Stimulated activated CD8-positive, alpha-beta memory T cell treated with anti-CD3 and anti-CD28 coated beads, Interleukin-15, amount 100 ng/mL, for 48 hours (primary cell): ENCODE results near the gene TGM4.
A peak's percentile ranks its signal among the peaks of the same experiment; 100 is the strongest.
"Not testable (repeated sequence)": the region's sequence is repeated elsewhere in the genome, so short reads cannot be mapped to it uniquely, and the experiment has no call there.

Experiments
- DNase-seq, 2 donors: peaks; one replicate each; pipeline ENCODE4 v3.0.0-alpha.2; 2020; ENCODE audit warnings: low read depth in 2 of 2

TGM4 gene

DNA sequence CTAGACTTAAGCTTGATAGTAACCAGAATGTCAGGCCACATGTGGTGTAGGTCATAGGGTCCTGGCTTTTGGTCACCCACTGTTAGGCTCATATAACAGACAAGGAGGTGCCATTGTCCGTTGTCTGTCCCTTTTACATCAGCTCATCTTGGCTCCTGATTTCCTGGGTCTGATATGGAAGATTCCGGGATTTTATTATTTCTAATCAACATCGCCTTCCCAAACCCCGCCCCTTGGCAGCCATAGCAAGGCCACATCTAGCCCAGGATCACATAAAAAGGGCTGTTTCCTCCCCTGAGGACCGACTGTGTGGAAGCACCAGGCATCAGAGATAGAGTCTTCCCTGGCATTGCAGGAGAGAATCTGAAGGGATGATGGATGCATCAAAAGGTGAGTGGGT, at the start of gene TGM4:
TSS of gene TGM4 (plus strand) at position 301 of the 400 bp plus-strand sequence. CDS start at position 372, 71 bp downstream.
- DNase-seq: no peak

DNA sequence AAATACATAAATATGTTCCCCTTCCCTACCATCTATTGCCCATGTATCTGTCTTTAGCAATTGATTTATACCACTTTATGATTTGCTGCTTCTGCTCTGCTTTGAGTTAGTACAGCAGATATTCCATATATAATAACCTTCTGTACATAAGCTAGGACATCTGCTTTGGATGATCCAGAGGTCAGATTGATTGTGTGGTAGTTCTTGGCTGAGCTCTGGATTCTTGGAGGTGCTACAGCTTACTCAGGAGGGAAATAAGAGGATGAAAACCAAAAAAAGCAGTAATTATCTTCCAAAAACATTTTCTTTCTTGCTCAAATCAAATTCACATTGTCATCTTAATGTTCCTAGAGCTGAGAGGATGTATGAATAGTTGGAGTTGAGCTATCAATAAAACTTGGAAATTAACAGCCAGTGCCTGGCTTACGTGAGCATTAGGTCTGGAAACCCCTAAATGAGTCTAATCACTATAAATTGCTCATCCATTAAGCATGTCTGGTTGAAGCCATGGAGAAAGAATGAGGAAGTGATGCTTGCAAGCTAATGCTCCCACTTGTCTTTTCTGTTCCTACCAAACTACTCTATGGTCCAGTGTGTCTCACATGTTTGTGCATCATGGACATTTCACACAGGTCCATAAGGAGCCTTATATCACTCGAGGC, 49.0 kb upstream of the TGM4 start:
- no peak for DNase-seq

DNA sequence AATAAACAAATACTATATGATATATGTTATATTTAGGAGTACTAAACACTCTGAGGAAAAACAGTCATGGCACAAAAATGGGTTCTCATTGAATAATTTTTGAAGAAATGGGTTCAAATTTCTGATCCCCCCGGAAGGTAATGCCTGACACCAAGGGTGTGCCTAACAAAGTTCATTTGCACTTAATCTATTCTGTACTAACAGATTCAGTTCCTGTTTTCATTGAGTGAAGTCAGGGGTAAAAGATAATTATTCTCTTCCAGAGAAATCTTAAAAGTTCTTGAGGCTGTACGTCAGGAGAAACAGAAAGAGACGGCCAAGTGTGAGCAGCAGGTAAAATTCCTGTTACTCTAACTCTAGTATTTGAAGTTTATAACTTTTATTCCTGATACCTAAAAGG, 47.2 kb upstream of the TGM4 start:
- DNase-seq: no peak

DNA sequence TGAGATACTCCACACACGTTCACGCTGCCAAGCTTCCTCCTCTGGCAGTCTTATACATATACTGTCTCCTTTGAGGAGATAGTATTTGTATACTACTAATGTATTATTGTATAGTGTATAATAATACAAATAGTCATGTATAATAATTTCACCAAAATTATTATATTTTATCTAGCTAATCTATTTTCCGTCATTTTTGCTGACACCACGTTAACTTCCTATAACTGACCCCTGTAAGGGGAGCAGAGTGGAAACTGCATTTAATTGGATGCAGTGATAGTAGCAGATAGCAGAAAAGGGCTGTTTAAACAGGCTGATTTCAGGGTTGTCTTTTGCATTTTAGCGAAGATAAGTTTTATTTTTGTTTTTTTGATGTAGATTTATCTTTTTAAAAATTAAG, 43.2 kb upstream of the TGM4 start:
- DNase-seq: no peak

DNA sequence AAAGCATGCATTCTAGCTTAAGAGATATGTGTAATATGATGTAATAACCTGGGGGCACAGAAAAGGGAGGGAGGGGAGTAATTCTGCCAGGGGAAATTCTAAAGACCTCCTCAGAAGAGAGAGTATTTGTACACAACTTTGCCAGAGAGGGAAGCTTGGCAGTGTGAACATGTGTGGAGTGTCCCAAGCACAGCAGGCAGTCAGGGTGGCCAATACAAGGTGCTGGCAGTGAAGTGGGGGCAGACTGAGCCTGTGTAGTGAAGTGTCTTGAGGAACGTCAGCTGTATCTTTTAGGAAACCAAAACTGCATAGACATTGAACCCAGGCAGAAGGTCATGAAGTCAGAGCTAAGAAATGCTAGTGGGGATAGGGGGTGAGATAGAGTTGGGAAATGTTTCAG, 42.4 kb upstream of the TGM4 start:
- no peak for DNase-seq

DNA sequence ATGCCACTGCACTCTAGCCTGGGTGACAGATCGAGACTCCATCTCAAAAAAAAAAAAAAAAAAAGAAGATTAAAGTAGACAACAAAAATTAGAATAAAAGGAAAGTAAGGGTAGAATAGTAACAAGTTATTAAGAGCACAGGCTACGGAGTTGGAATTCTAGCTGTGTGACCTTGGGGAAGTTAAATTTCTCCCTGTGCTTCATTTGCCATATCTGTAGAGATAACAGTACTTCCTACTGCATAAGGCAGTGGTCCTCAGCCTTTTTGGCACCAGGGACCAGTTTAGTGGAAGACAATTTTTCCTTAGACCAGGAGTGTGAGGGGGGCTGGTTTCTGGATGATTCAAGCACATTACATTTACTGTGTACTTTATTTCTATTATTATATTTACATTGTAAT, 41.4 kb upstream of the TGM4 start:
- no peak for DNase-seq

DNA sequence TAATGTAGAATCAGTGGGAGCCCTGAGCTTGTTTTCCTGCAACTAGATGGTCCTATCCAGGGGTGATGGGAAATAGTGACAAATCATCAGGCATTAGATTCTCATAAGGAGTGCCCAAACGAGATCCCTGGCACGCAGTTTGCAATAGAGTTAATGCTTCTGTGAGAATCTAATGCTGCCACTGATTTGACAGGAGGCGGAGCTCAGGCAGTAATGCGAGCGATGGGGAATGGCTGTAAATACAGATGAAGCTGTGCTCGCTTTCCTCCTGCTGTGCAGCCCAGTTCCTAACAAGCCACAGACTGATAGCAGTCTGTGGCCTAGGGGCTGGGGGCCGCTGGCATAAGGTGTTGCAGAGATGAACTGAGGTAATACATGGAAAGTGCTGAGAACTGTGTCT, 41.0 kb upstream of the TGM4 start:
- no peak for DNase-seq

DNA sequence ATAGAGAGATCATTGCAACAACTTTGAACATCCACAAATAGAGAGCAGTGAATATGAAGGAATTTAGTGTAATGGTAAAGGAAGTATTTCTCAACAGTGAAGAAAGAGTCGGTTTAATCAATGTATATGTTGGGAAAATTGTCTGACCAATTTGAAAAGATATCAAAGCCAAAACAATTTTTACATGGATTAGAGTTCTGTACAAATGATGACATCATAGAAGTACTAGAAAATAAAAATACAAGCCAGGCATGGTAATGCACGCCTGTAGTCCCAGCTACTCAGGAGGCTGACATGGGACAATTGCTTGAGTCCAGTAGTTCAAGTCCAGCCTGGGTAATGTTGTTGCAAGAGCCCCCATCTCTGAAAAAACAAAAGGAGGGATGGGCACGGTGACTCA, 38.7 kb upstream of the TGM4 start:
- DNase-seq: no peak

DNA sequence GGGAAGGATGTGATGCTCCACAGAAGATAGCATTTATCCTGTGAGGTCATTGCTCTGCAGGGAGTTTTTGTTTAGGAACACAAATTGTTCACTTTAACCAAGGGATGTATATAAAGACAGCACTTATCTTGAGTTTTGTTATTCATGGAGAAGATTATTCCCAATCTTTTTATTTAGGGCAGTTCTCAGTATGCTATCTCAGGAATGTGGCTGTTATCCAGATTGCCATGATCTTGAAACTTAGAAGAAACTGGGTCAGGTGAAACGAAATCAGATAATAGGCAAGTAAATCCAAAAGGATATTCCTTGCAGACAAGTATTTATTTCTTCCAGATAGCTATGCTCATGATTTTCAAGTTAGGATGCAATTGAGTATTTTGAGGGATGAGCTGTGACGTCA, 32.0 kb upstream of the TGM4 start:
- no peak for DNase-seq

DNA sequence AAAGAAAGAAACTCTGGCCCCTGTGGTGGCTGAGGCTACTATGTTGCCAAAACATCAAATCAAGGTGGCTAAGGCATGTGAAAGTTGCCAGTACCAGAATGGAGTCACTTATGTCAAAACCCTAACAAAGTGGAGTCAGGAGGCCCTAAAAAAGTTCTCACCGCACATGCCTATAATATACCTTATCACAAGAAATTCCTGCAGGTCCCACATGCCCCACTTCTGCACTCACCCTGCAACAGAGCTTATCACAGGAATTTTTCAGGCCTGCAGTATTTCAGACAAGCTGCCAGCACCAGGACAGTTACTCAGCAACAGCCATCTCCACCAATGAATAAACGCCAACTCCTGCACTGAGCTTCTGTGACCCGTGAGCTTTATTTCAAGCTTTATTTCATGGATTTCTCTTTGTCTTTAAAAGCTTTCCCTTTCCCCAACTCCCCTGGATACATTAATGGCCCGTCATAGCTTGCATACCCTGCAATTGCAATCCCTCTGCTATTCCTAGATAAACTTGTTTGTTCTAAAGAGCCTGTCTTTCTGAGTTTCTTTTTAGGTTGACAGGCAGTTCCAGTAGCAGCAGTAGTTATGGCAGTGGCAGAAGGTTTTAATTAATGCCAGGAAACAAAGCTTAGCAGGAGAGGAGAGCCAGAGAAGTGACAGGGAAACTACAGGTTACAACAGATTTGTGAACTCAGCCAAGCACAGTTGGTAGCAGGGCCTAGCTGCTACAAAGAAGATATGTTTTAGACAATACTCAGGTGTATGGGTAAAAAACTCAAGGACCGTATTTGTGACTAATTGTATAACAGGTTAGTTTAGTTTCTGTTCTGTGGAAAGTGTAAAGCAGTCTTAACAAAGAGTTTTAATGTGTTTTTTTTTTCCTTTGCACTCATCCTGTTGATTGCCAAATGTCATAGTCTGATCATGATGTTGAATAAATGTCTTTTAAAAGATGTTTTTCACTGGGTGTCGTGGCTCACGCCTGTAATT, 28.6 kb upstream of the TGM4 start:
- DNase-seq: no peak

DNA sequence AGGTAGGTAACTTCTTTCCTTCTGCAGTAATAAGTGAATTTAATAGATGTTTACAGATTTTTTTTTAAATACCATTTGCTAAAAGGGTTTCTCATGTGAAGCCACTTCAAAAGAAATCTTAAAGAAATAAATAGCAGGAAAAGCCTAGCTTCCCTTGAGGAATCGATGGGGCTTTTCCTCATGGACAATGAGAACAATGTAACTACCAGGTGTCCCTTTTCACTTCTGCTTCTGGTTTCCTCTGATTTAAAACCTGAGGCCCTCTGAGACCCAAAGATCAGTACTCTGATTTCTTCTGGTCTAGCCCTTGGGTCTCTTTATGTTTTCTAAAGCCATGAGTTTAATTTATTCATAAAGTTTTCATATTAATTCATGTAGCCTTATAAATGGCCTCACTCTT, 25.8 kb upstream of the TGM4 start:
- no peak for DNase-seq

DNA sequence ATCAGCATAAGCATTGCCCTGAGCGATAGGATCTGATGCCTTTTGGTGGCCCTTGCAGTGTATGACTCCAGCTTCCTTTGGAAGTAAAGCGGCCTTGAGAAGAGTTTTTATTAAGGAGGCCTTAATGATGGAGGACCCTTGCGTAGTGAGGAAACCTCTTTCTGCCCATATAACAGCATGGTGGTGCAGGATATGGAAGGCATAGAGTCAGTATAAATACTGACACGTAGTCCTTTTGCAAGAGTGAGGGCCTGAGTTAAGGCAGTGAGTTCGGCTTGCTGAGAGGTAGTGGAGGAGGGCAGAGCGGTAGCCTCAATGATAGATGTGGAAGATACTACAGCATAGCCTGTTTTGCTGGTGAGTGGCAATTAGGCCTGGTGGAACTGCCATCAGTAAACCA, 17.7 kb upstream of the TGM4 start:
- DNase-seq: not testable (repeated sequence)

DNA sequence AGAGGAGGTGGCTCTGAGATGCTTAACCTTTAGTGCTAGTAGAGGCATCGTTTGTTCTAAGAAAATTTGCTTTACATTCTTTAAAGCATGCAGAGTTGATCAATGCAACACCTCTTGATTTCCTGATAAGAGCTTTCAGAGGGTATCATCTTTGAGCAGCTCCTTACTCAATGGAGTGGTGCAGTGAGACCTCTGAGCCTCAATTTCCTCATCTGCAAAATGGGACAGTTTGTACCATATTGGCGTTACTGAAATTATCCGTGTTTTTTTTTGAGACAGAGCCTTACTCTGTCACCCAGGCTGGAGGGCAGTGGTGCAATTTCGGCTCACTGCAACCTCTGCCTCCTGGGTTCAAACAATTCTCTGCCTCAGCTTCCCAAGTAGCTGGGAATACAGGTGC, 14.3 kb upstream of the TGM4 start:
- no peak for DNase-seq

DNA sequence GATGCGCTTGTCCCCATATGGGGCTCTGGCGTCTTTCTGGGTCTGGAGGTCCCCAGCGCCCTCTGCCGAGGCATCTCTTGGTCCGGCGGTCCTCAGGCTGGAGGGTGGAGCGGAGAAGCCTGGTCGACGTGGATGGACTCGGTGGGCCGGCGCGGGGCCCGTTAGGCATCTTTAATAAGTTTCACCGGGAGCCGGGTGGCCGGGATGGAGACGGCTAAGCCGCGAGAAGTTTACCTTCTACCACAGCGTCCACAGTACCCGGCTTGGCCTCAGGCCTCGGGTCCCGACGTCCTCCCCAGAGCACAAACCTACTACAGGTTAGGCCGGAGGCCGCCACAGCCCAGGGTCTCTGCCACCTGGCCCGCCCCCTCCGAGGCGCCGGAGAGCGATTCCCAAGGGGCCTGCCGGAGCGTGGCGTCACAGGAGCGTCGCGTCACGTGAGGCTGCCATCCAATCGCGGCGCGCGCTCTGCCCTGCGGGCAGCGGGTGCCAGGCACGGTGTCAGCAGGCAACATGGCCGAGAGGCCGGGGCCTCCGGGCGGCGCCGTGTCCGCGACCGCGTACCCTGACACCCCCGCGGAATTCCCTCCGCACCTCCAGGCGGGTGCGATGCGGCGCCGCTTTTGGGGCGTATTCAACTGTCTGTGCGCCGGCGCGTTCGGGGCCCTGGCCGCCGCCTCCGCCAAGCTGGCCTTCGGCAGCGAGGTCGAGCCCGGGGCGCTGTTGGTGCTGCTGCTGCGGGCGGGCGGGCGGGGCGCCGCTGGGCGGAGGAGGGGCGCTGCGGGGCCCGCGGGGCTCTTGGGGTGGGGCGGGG, 12.8 kb upstream of the TGM4 start, which contains the start of gene TMEM42:
TSS of gene TMEM42 (plus strand) at position 501 of the 814 bp plus-strand sequence. CDS start at position 514, 13 bp downstream.
- DNase-seq: peak; percentile 78 to 81

DNA sequence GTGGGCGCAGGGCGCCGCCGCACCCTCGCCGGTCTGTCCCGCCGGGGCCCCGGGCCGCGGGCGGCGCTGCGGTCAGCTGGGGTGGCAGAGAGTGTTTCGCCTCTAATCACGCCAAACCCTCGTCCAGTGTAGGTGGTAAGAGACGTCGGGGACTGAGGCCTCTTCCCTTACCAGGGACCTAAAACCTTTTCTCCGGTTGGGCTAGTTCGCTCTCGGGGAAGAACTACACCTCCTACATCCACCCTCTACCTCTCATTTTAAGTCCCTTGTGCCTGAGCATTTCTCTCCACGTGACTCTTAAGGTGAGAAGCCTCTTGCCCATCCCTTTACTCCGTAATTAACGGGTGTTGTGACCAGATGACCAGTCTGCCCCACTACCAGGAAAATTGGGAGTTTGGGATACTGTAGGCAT, 12.2 kb upstream of the TGM4 start:
- no peak for DNase-seq

DNA sequence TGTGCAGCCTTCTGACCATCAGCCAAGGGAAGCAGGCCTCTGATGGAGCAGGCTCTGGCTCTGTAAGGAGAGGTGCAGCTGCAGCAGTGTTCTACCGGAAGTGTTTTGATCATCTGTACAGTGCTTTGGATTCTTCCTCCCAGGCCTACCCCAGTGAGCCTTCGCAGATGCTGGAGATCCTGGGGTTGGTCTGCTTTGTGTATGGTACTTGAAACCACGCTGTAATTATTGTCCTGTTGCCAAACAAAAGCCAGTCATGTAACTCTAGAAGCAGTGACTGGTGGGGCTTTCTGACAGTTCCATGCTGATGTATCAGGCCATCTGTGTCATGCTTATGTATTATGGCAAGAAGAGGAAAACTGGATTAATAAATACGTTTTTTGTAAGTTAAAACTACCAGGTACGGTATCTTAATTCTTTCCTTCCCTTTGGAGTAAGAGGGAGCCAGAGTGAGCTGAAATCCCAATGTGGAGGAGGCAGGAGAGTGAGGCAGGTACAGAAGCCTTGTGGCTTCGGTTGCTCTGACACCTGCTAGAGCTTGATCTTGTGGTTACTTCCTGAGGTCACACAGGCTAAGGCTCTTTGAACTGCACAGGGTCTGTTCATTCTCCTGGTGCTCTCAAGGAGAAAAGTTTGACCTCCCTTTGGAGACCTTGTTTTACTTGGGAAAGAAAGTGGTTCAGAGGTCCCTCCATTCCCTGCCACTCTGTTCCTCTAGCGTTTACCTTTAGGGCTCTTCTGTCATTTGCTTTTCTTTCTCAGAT, 9.0 kb upstream of the TGM4 start:
- DNase-seq: no peak

DNA sequence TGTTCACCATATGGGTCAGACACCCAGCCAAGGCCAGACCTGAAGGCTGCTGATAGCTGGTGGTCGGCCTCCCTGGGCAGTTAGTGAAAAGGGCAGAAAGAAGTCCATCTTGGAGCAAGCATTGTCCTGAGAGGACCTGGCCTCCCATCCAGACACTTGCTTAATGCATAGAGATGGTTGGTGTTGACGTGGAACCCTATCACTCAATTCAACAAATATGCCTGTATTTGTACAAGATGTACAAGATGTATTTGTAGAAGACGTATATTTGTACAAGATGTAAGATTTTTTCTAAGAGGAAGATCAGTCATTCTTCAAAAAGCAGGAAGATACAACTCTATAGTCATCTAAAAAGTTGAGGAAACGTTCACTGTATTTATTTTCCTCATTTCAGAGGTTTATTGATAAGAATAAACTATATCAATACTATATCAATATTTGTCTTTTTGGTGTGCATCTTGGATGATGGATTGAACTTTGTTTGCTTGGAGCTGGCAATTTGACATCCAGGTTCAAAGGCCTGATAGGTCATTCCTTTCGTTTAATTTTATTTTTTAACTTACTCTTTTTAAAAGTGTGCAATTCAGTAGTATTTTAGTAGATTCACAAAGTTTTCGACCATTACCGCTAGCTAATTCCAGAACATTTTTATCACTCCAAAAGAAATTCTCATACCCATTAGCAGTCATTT, 6.8 kb upstream of the TGM4 start:
- DNase-seq: no peak

DNA sequence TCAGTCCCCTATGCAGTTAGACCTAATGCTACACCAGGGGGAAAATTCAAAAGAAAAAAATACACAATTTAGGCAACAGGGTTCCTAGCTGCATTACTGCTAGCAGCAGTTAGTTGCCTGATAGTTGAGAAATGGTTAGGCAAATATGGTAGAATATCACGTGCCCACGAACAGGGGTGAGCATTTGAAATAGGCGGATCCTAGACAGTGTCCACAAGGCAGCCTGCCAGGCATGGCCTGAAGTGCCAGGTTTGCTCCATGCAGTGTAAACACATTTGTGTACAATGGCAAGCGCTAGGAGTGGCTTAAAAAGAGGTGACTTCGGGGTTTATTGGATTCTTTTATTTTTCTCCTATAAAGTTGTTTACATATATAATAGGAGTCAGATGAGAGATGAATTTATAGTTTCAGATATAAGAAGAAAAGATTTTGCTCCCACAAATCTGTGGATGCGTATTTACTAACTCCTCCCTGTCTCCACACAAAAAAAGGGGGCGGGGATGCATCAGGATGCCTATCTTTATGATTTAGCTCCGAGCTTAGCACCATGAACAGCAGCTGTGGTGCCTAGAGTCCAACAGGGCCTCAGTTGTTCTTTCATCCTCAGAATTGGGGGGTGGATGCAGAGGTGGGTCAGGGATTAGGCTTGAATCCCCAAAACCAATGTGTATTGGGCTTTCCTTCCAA, 3.9 kb upstream of the TGM4 start:
- DNase-seq: no peak

DNA sequence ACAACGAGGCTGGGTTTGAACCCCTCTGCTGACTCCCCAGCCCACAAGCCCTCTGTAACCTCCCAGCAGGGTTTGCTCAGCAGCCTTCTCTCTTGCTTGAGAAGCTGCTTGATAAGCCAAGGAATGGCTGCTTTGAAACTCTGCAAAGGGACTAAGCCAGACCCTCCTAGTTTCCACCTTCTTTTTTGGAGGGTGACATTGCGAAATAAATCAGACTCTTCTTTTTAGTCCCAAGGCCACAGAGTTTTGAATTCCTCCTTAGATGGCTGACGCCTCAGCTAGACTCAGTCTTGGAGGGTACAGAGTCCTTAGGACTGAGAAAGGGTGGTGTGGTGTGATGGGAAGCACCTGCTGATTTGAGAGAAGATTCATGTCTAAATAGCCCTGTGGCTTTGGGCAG, 1.2 kb downstream of the TGM4 start:
- DNase-seq: no peak

DNA sequence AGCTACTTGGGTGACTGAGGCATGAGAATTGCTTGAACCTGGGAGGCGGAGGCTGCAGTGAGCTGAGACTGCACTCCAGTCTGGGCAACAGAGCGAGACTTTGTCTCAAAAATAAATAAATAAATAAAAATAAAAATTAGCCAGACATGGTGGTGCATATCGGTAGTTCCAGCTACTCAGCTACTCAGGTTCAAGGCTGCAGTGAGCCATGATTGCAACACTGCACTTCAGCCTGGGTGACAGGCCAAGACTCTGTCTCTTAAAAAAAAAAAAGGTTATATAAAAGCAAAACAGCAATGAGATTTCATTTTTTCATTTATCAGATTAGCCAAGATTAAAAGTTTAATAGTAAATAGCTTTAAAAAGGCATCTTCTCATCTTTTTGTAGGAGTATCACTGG, 2.9 kb downstream of the TGM4 start:
- DNase-seq: no peak
